LNCaP clone FGC (cell line): ENCODE results near the gene IP6K2.

ENCODE experiments used
- DNase-seq: peaks from one replicate; pipeline ENCODE4 v3.0.0-alpha.2; 2011; ENCODE audit warnings: low read depth
- H3K4me3 ChIP-seq: 2 replicates; pipeline ENCODE4 v1.5.1; 2011; ENCODE audit warnings: mild to moderate bottlenecking, low read depth, low read length, control low read depth
- CTCF ChIP-seq: IDR thresholded peaks from 2 replicates; pipeline ENCODE4 v1.5.1; 2012; ENCODE audit warnings: mild to moderate bottlenecking; ENCODE audit not compliant: control insufficient read depth, insufficient read depth; ENCODE audit errors: extremely low read depth

IP6K2 gene

GRCh38 chr3:48694610-48695392, 22.2 kb downstream of the IP6K2 start:
- DNase-seq, result no peak
- no peak overlapping the region for H3K4me3 ChIP-seq
- TF ChIP-seq CTCF, result no peak

GRCh38 chr3:48693826-48694225, 23.2 kb downstream of the IP6K2 start:
- H3K4me3 ChIP-seq, result no peak overlapping the region
- no peak for TF ChIP-seq CTCF

GRCh38 chr3:48692551-48692950, 24.5 kb downstream of the IP6K2 start:
- no peak for DNase-seq
- TF ChIP-seq CTCF, result no peak
- H3K4me3 ChIP-seq, result no peak overlapping the region

More at GRCh38 chr3:48693826-48694225, 23.2 kb downstream of the IP6K2 start:
- no peak for DNase-seq

GRCh38 chr3:48690846-48691458, 26.1 kb downstream of the IP6K2 start:
- no peak overlapping the region for H3K4me3 ChIP-seq
- DNase-seq, result no peak
- no peak for TF ChIP-seq CTCF

GRCh38 chr3:48689384-48689783, 27.6 kb downstream of the IP6K2 start:
- TF ChIP-seq CTCF, result no peak
- no peak for DNase-seq
- no peak overlapping the region for H3K4me3 ChIP-seq

- no peak for TF ChIP-seq CTCF
- DNase-seq, result no peak
- no peak overlapping the region for H3K4me3 ChIP-seq
Measured at GRCh38 chr3:48688737-48689075, 28.3 kb downstream of the IP6K2 start.
